ENCODE measurements around the gene A4GNT.

DNA sequence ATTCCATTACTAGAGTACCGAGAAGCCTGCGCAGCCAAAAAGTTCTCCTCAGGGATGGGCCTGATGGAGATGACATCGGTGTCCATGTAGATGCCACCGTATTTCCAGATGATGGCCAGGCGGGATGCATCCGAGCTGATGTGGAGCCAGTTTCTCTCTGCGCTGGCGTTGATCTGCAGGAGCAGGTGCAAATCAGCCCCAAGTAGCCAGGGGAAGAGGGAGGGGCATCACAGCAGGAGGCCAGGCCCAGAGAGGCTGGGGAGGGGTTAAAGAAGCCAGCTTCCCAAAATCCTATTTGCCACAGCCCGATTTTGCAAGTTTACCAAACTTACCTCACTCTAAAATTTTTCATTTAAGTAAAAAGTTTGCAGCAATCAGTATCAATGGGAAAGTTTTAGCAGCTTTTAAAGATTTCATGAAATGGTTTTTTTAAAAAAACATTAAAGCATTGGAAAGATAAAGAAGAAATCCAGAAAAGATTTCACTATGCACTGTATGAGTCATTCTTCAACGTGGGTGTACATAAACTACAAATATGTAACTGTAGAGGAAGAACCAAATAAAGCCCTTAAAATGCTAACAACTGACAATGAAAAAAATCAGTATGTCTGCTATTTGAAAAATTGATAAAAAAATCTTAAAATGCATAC is 7.4 kb downstream of the A4GNT start:
- TF ChIP-seq, protein P1, sequence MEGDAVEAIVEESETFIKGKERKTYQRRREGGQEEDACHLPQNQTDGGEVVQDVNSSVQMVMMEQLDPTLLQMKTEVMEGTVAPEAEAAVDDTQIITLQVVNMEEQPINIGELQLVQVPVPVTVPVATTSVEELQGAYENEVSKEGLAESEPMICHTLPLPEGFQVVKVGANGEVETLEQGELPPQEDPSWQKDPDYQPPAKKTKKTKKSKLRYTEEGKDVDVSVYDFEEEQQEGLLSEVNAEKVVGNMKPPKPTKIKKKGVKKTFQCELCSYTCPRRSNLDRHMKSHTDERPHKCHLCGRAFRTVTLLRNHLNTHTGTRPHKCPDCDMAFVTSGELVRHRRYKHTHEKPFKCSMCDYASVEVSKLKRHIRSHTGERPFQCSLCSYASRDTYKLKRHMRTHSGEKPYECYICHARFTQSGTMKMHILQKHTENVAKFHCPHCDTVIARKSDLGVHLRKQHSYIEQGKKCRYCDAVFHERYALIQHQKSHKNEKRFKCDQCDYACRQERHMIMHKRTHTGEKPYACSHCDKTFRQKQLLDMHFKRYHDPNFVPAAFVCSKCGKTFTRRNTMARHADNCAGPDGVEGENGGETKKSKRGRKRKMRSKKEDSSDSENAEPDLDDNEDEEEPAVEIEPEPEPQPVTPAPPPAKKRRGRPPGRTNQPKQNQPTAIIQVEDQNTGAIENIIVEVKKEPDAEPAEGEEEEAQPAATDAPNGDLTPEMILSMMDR (conservative IDR thresholded peaks at IDR 0.05; ENCODE audit: low read length): no peak
- no peak for TF ChIP-seq EZH2phosphoT487 (IDR thresholded peaks at IDR 0.05; ENCODE audit: borderline replicate concordance, low read depth, low read length)

All from OCI-LY7 (cell line).